SK-N-SH (cell line): ENCODE measurements around the gene VPS33B. TPM values are rescaled to one million over a fixed set of nuclear protein-coding genes. Genes with fewer than 3 reads are reported as not detected.

Experiments
- CTCF ChIA-PET: fragments of 300-600, 350-600 bp; formaldehyde crosslinking; extraction: SDS; loops from one replicate; lab custom pipeline; 2021; lab: Yijun Ruan, JAX
- POLR2A ChIA-PET: fragments of 350-600 bp; sonication (Branson Sonifier 250); formaldehyde crosslinking; extraction: SDS; loops from one replicate; lab custom pipeline; 2020; ENCODE audit warnings: antibody characterized with exemption, inconsistent platforms; lab: Yijun Ruan, JAX
- DNase-seq: peaks from one replicate; pipeline ENCODE4 v3.0.0; 2012
- H2AFZ ChIP-seq: fragments of 200-600 bp; sonication (generic); 2 replicates; pipeline ENCODE4 v1.8.1; 2016; ENCODE audit warnings: antibody characterized with exemption, mild to moderate bottlenecking, low read depth
- H3F3A ChIP-seq: fragments of 200-600 bp; sonication (generic); replicated peaks from 2 replicates; pipeline ENCODE3; 2016; ENCODE audit warnings: antibody characterized with exemption, mild to moderate bottlenecking; ENCODE audit not compliant: insufficient read depth
- H3K27ac ChIP-seq, 2 experiments: fragments of 200-500 bp in 1 of 2; fragments of 200-600 bp in 1 of 2; sonication (Bioruptor generic) in 1 of 2; sonication (generic), shearing (Covaris generic) in 1 of 2; 2 replicates each; pipeline versions ENCODE4 v1.5.1 to v1.6.1; 2014 to 2016; ENCODE audit warnings: low read depth in 2 of 2, inconsistent platforms in 1 of 2, low read length in 1 of 2, mild to moderate bottlenecking in 1 of 2, mixed read lengths in 1 of 2
- H3K27me3 ChIP-seq: fragments of 200-600 bp; sonication (generic), shearing (Covaris generic); 2 replicates; pipeline ENCODE4 v1.6.1; 2016; ENCODE audit warnings: mixed run types; ENCODE audit not compliant: insufficient read depth
- H3K36me3 ChIP-seq, 2 experiments: fragments of 200-500 bp in 1 of 2; fragments of 200-600 bp in 1 of 2; sonication (Bioruptor generic) in 1 of 2; sonication (generic) in 1 of 2; replicated peaks in 1 of 2; 2 replicates each; pipeline versions ENCODE3 to v1.5.1; 2014 to 2016; ENCODE audit warnings: low read length in 1 of 2, mild to moderate bottlenecking in 1 of 2; ENCODE audit not compliant: insufficient read depth in 2 of 2, control insufficient read depth in 1 of 2
- H3K4me1 ChIP-seq, 2 experiments: fragments of 200-500 bp in 1 of 2; fragments of 200-600 bp in 1 of 2; sonication (Bioruptor generic) in 1 of 2; sonication (generic), shearing (Covaris generic) in 1 of 2; 2 replicates each; pipeline versions ENCODE4 v1.5.1 to v1.6.1; 2014 to 2016; ENCODE audit warnings: low read depth in 1 of 2, low read length in 1 of 2, mixed run types in 1 of 2; ENCODE audit not compliant: insufficient read depth in 2 of 2, control insufficient read depth in 1 of 2
- H3K4me2 ChIP-seq: fragments of 200-600 bp; sonication (generic), shearing (Covaris generic); 2 replicates; pipeline ENCODE4 v1.6.1; 2017; ENCODE audit warnings: mixed run types
- H3K4me3 ChIP-seq, 2 experiments: fragments of 200-500 bp in 1 of 2; fragments of 200-600 bp in 1 of 2; sonication (Bioruptor generic) in 1 of 2; sonication (generic), shearing (Covaris generic) in 1 of 2; 2 replicates each; pipeline versions ENCODE4 v1.5.1 to v1.8.1; 2014 to 2016; ENCODE audit warnings: low read depth in 2 of 2, inconsistent platforms in 1 of 2, low read length in 1 of 2, mild to moderate bottlenecking in 1 of 2, mixed read lengths in 1 of 2, moderate library complexity in 1 of 2
- H3K79me2 ChIP-seq: fragments of 200-600 bp; sonication (generic); 2 replicates; pipeline ENCODE4 v1.8.1; 2017; ENCODE audit warnings: mild to moderate bottlenecking; ENCODE audit not compliant: insufficient read depth
- H3K9ac ChIP-seq: fragments of 200-600 bp; sonication (generic); 2 replicates; pipeline ENCODE4 v1.6.1; 2017; ENCODE audit warnings: mixed run types
- H3K9me2 ChIP-seq: fragments of 200-600 bp; sonication (generic); 2 replicates; pipeline ENCODE4 v1.6.1; 2017; ENCODE audit warnings: mixed run types
- H3K9me3 ChIP-seq: fragments of 200-600 bp; sonication (generic); 2 replicates; pipeline ENCODE4 v1.6.1; 2017; ENCODE audit warnings: mixed run types, mild to moderate bottlenecking, moderate library complexity
- H4K20me1 ChIP-seq: fragments of 200-600 bp; sonication (generic); 2 replicates; pipeline ENCODE4 v1.6.1; 2017; ENCODE audit warnings: mild to moderate bottlenecking, mixed run types; ENCODE audit not compliant: insufficient read depth
- EZH2phosphoT487 ChIP-seq: fragments of 200-600 bp; sonication (generic); IDR thresholded peaks from 2 replicates; pipeline ENCODE4 v1.6.1; 2017; ENCODE audit warnings: low read depth, mixed run types, mild to moderate bottlenecking, antibody characterized with exemption, moderate library complexity, borderline replicate concordance
- FOXJ3 ChIP-seq: sonication (generic); formaldehyde crosslinking; IDR thresholded peaks from 2 replicates; pipeline ENCODE4 v1.5.1; 2020; ENCODE audit warnings: mild to moderate bottlenecking, missing genetic modification reagents
- MEF2A ChIP-seq: IDR thresholded peaks from 2 replicates; pipeline ENCODE4 v1.4.0; 2012; ENCODE audit warnings: low read depth, borderline replicate concordance
- RCOR1 ChIP-seq: fragments of 150-350 bp; IDR thresholded peaks from 2 replicates; pipeline ENCODE4 v1.6.1; 2017; ENCODE audit warnings: antibody characterized with exemption, low read length
- RFX5 ChIP-seq: IDR thresholded peaks from 2 replicates; pipeline ENCODE4 v1.6.1; 2012; ENCODE audit warnings: mild to moderate bottlenecking, improper control_type of control experiment, low read length
- TEAD4 ChIP-seq: IDR thresholded peaks from 2 replicates; pipeline ENCODE4 v1.4.0; 2012; ENCODE audit warnings: mild to moderate bottlenecking, borderline replicate concordance; ENCODE audit not compliant: insufficient read depth
- USF2 ChIP-seq: fragments of 150-350 bp; IDR thresholded peaks from 2 replicates; pipeline ENCODE4 v1.6.1; 2017; ENCODE audit warnings: antibody characterized with exemption, low read length, low read depth, borderline replicate concordance
- YY1 ChIP-seq: IDR thresholded peaks from 2 replicates; pipeline ENCODE4 v1.4.0; 2012; ENCODE audit warnings: low read depth, mild to moderate bottlenecking
- WGBS: methylation state at CpG from one replicate; pipeline ENCODE4 v1.1.6; 2017; ENCODE audit warnings: low lambda C conversion rate; 5-methylcytosine and 5-hydroxymethylcytosine counted together
- polyA plus RNA-seq, 3 experiments: library from polyadenylated mRNA; depleted of rRNA; stranded (reverse); fragments of >200 nt; gene quantifications; 2 replicates each; pipeline ENCODE4 v1.2.3, GENCODE V29; 2012
- TF ChIP-seq, protein P1 (sequence below): IDR thresholded peaks from 2 replicates; pipeline ENCODE4 v1.4.0; 2012; ENCODE audit warnings: low read depth, borderline replicate concordance
- TF ChIP-seq, protein P2 (sequence below): IDR thresholded peaks from 2 replicates; pipeline ENCODE4 v1.4.0; 2012; ENCODE audit warnings: low read depth

VPS33B gene
- polyA plus RNA-seq, 1 of the 3 experiments (the other 2 are of a cell fraction) = 16.6 TPM

DNA sequence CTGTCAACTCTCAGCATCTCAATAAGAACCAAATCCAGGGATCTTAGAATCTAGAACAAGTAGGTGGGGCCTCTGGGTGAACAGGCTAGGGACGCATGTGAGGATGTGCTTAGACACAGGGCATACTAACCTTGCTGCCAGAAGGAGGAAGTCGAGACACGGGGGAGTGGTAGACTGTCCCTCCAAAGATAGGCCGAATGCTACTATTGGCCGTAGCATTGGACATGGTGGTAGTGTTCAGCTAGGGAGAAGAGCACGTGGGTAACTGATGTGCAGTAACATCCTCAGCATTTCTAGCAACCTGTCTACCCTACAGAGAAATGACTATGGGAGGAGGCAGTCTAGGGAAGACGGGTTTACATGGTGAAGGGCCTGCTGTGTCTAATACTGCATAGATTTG, 52.1 kb downstream of the VPS33B start:
- H3K4me2 ChIP-seq = no peak overlapping the region
- no peak for DNase-seq
- peaks cover 38 to 54% of the 10 kb centered on the region in 2 experiments for H3K36me3 ChIP-seq
- no peak overlapping the region for H3K27ac ChIP-seq
- H3K9me3 ChIP-seq = no peaks in the 10 kb centered on the region
- H3K27me3 ChIP-seq = no peaks in the 10 kb centered on the region
- TF ChIP-seq USF2 = no peak
- no peak for TF ChIP-seq RFX5
- no peak for TF ChIP-seq MEF2A
- H3K9ac ChIP-seq = no peak overlapping the region
- no peaks in the 10 kb centered on the region for H4K20me1 ChIP-seq
- no peaks in the 10 kb centered on the region for H3K4me1 ChIP-seq
- no peak overlapping the region for H2AFZ ChIP-seq
- ChIA-PET CTCF (interaction anchor here (1.3 to 7.3 kb wide), 3 partner anchors 12 to 21 kb away, joined by 3 to 74 read pairs (median 4); no protein-coding TSS in a partner anchor), POLR2A (no interaction called here)
- peaks cover 5% of the 10 kb centered on the region; the same call in 1 of the 2 replicates for H3K79me2 ChIP-seq
- 98% methylated on average over 7 of the region's 7 CpGs for WGBS
- no peaks in the 10 kb centered on the region for H3K9me2 ChIP-seq
- H3F3A ChIP-seq = peaks cover 13% of the 10 kb centered on the region
- H3K4me3 ChIP-seq = no peak overlapping the region

DNA sequence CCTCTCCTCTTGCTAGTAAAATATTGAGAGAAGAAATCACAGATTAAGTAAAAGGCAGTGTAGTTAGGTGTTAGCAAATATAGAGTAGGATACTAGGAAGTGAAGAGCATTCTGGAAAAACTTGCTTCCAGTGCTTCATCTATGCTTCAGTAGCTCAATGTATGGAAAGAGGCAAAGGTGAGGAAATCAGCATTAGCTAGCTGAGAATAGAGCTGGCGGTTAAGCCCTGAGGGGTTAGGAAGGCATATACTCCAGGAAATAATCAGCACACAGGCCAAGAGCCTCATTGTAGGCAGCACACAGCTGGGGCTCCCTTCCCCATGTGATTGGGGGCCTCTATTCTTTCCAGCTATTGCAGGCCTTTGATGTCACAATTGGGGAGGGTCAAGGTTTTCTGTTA, 54.0 kb downstream of the VPS33B start:
- Histone ChIP-seq H4K20me1 (no peaks in the 10 kb centered on the region), H3K4me3 (no peak overlapping the region), H3K9ac (no peak overlapping the region), H3K4me2 (no peak overlapping the region), H3K27ac (no peak overlapping the region; a peak in 1 of 4 replicates), H3K27me3 (no peaks in the 10 kb centered on the region), H3K79me2 (peaks cover 16% of the 10 kb centered on the region; the same call in 1 of the 2 replicates), H3K4me1 (no peaks in the 10 kb centered on the region), H3F3A (peaks cover 21% of the 10 kb centered on the region), H3K9me3 (no peaks in the 10 kb centered on the region), H2AFZ (no peak overlapping the region), H3K9me2 (no peaks in the 10 kb centered on the region), H3K36me3 (peaks cover 41 to 46% of the 10 kb centered on the region in 2 experiments)
- WGBS = 100% methylated on average over 1 of the region's 1 CpG
- no peak for TF ChIP-seq FOXJ3 (CRISPR knock-in tag)
- TF ChIP-seq TEAD4 = no peak
- no peak for TF ChIP-seq USF2
- TF ChIP-seq YY1 = no peak
- TF ChIP-seq, protein P1, sequence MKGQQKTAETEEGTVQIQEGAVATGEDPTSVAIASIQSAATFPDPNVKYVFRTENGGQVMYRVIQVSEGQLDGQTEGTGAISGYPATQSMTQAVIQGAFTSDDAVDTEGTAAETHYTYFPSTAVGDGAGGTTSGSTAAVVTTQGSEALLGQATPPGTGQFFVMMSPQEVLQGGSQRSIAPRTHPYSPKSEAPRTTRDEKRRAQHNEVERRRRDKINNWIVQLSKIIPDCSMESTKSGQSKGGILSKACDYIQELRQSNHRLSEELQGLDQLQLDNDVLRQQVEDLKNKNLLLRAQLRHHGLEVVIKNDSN = no peak
- TF ChIP-seq RCOR1 = no peak
- TF ChIP-seq EZH2phosphoT487 = no peak
- TF ChIP-seq, protein P2, sequence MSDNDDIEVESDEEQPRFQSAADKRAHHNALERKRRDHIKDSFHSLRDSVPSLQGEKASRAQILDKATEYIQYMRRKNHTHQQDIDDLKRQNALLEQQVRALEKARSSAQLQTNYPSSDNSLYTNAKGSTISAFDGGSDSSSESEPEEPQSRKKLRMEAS = no peak
- ChIA-PET CTCF (interaction anchor here (1.7 to 7.3 kb wide), 2 partner anchors 10 to 81 kb away, joined by 4 to 74 read pairs; no protein-coding TSS in a partner anchor), POLR2A (interaction anchor here (0.9 kb wide), 1 partner anchor 11 kb away, joined by 3 read pairs; no protein-coding TSS in a partner anchor)
- no peak for DNase-seq
